Activated CD8-positive, alpha-beta T cell treated with anti-CD3 and anti-CD28 coated beads for 36 hours (primary cell): ENCODE results near the gene XIRP1. TPM values are rescaled to one million over a fixed set of nuclear protein-coding genes. Genes with fewer than 3 reads are reported as not detected.

Experiments
- ATAC-seq: fragments of 200-7000 bp; cut with Tn5 transposase; one replicate; pipeline ENCODE4 v1.10.0; 2021; ENCODE audit warnings: mild to moderate bottlenecking, moderate library complexity
- CTCF ChIA-PET: fragments of 350-600 bp; sonication (Branson Sonifier 250); formaldehyde crosslinking; loops from one replicate; lab custom pipeline; 2021; ENCODE audit warnings: antibody characterized with exemption; lab: Charles Lee
- POLR2A ChIA-PET: fragments of 350-600 bp; sonication (Branson Sonifier 250); formaldehyde crosslinking; loops from one replicate; lab custom pipeline; 2021; ENCODE audit warnings: antibody characterized with exemption; lab: Charles Lee
- DNase-seq: peaks from one replicate; pipeline ENCODE4 v3.0.0-alpha.2; 2020
- H3K27ac Mint-ChIP-seq: one replicate; pipeline ENCODE4 v1.8.0; 2021; ENCODE audit warnings: mild to moderate bottlenecking, mixed read lengths
- H3K27me3 Mint-ChIP-seq: one replicate; pipeline ENCODE4 v1.8.0; 2021; ENCODE audit warnings: mixed read lengths
- H3K36me3 Mint-ChIP-seq: one replicate; pipeline ENCODE4 v1.8.0; 2021; ENCODE audit warnings: low read depth, mixed read lengths
- H3K4me1 Mint-ChIP-seq: one replicate; pipeline ENCODE4 v1.8.0; 2021; ENCODE audit warnings: low read depth, mixed read lengths
- H3K4me3 Mint-ChIP-seq: one replicate; pipeline ENCODE4 v1.8.0; 2021; ENCODE audit warnings: mild to moderate bottlenecking, moderate library complexity, mixed read lengths
- H3K9me3 Mint-ChIP-seq: one replicate; pipeline ENCODE4 v1.8.0; 2021; ENCODE audit warnings: mixed read lengths
- CTCF ChIP-seq: fragments of 200-600 bp; IDR thresholded peaks from one replicate; pipeline ENCODE4 v1.8.0; 2022; ENCODE audit warnings: antibody characterized with exemption, mild to moderate bottlenecking
- intact Hi-C: fragments of 100-400 bp; cut with micrococcal nuclease; formaldehyde crosslinking; loops from one replicate; pipeline ENCODE4 v1.10.0; 2022
- total RNA-seq, 2 experiments: library from RNA; stranded (reverse); gene quantifications; one replicate each; pipeline ENCODE4 v1.2.3, GENCODE V29; 2021

Gene XIRP1
- total RNA-seq, 2 experiments from 2014 or later = 2.5 TPM

DNA sequence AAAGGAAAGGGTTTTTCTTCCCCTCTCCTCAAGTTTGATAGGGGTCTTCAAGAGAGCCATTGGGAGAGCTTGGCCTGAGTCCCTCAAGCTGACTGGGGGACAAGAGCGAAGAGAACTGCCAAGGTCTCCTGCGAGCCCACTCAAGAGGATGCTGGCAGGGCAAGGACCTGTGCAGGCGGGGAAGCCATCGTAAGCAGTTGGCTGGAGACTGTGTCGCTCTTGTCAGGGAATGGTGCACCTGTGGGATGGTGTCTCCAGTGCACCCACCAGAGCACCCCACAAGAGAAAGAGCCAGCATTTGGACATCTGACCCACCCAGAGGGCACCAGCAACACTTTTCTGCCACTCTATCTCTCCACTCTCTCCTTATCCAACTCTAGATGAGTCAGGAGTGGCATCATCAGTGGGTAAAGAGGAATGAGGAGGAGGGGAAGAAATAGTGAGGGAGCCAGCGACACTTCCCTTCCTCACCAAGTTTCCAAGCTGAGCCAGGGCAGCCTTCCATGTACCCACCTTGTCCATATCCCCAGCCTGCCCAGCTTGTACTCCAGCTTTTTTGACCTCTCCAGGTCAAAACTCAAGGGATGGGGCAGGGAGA is 13.6 kb upstream of the XIRP1 start:
- DNase-seq (no peak), ATAC-seq (no peak)
- POLR2A ChIA-PET = interaction anchor here (1.0 kb wide), 1 partner anchor 10 kb away, joined by 3 read pairs; no protein-coding TSS in a partner anchor
- H3K4me1 Mint-ChIP-seq = peaks cover 5% of the 10 kb centered on the region
- H3K36me3 Mint-ChIP-seq = no peaks in the 10 kb centered on the region
- H3K9me3 Mint-ChIP-seq = no peaks in the 10 kb centered on the region
- CTCF ChIA-PET = interaction anchor here (1.1 to 5.2 kb wide), 5 partner anchors 10 to 86 kb away, joined by 3 to 31 read pairs (median 6); partner anchors contain the start of gene XIRP1
- no peak for TF ChIP-seq CTCF
- no peak overlapping the region for H3K27ac Mint-ChIP-seq
- H3K4me3 Mint-ChIP-seq = no peak overlapping the region
- intact Hi-C loops = loop anchor here (5.0 kb wide), 1 partner anchor 81 kb away; no protein-coding TSS in a partner anchor
- H3K27me3 Mint-ChIP-seq = peaks cover 11% of the 10 kb centered on the region

- CTCF ChIA-PET = interaction anchor here (1.6 to 5.2 kb wide), 4 partner anchors 12 to 86 kb away, joined by 6 to 31 read pairs (median 14); partner anchors contain the start of gene XIRP1
- no peak for TF ChIP-seq CTCF
- no peak for ATAC-seq
- H3K27ac Mint-ChIP-seq = no peak overlapping the region
- no peaks in the 10 kb centered on the region for H3K36me3 Mint-ChIP-seq
- H3K4me1 Mint-ChIP-seq = peaks cover 5% of the 10 kb centered on the region
- H3K27me3 Mint-ChIP-seq = peaks cover 11% of the 10 kb centered on the region
- no peak overlapping the region for H3K4me3 Mint-ChIP-seq
- H3K9me3 Mint-ChIP-seq = no peaks in the 10 kb centered on the region
- POLR2A ChIA-PET = no interaction called here
- no peak for DNase-seq
- intact Hi-C loops = loop anchor here (5.0 kb wide), 1 partner anchor 82 kb away; no protein-coding TSS in a partner anchor
These were observed 12.7 kb upstream of the XIRP1 start for GRCh38 chr3:39205131-39205530.

GRCh38 chr3:39203860-39204259 is 11.5 kb upstream of the XIRP1 start:
- Mint-ChIP-seq H3K4me3 (no peak overlapping the region), H3K36me3 (no peaks in the 10 kb centered on the region), H3K9me3 (no peaks in the 10 kb centered on the region), H3K27me3 (peaks cover 11% of the 10 kb centered on the region), H3K4me1 (peaks cover 5% of the 10 kb centered on the region), H3K27ac (no peak overlapping the region)
- DNase-seq = no peak
- CTCF ChIA-PET = interaction anchor here (1.3 to 5.2 kb wide), 3 partner anchors 13 to 88 kb away, joined by 7 to 31 read pairs (median 21); partner anchors contain the start of gene XIRP1
- POLR2A ChIA-PET = interaction anchor here (0.8 kb wide), 2 partner anchors 10 to 57 kb away, joined by 3 read pairs; no protein-coding TSS in a partner anchor
- ATAC-seq = no peak
- TF ChIP-seq CTCF = no peak
- intact Hi-C loops = no loop called here

GRCh38 chr3:39203402-39203801 is 11.0 kb upstream of the XIRP1 start:
- TF ChIP-seq CTCF = no peak
- intact Hi-C loops = no loop called here
- Mint-ChIP-seq H3K4me1 (peaks cover 3% of the 10 kb centered on the region), H3K27me3 (peaks cover 11% of the 10 kb centered on the region), H3K4me3 (no peak overlapping the region), H3K9me3 (no peaks in the 10 kb centered on the region), H3K27ac (no peak overlapping the region), H3K36me3 (no peaks in the 10 kb centered on the region)
- POLR2A ChIA-PET = interaction anchor here (0.8 kb wide), 2 partner anchors 10 to 57 kb away, joined by 3 read pairs; no protein-coding TSS in a partner anchor
- CTCF ChIA-PET = interaction anchor here (1.3 to 5.2 kb wide), 3 partner anchors 12 to 88 kb away, joined by 7 to 31 read pairs (median 21); partner anchors contain the start of gene XIRP1
- ATAC-seq (no peak), DNase-seq (no peak)

GRCh38 chr3:39202094-39202493 is 9.7 kb upstream of the XIRP1 start:
- ChIA-PET POLR2A (no interaction called here), CTCF (interaction anchor here (1.0 to 5.2 kb wide), 3 partner anchors 10 to 86 kb away, joined by 3 to 31 read pairs (median 4); no protein-coding TSS in a partner anchor)
- TF ChIP-seq CTCF = no peak
- Mint-ChIP-seq H3K36me3 (no peaks in the 10 kb centered on the region), H3K27ac (no peak overlapping the region), H3K27me3 (peaks cover 11% of the 10 kb centered on the region), H3K4me3 (no peak overlapping the region), H3K4me1 (no peaks in the 10 kb centered on the region), H3K9me3 (no peaks in the 10 kb centered on the region)
- intact Hi-C loops = no loop called here
- DNase-seq (no peak), ATAC-seq (no peak)
